HG03342 (cell line): ENCODE data around the gene KITLG.
"Not testable (repeated sequence)": the region's sequence is repeated elsewhere in the genome, so short reads cannot be mapped to it uniquely, and the experiment has no call there.

Source experiments
- ATAC-seq: cut with Tn5 transposase; IDR thresholded peaks from one replicate; pipeline ENCODE4 v1.9.1; 2021; ENCODE audit warnings: mild to moderate bottlenecking, moderate library complexity; ENCODE audit not compliant: unreplicated experiment

Gene KITLG

DNA sequence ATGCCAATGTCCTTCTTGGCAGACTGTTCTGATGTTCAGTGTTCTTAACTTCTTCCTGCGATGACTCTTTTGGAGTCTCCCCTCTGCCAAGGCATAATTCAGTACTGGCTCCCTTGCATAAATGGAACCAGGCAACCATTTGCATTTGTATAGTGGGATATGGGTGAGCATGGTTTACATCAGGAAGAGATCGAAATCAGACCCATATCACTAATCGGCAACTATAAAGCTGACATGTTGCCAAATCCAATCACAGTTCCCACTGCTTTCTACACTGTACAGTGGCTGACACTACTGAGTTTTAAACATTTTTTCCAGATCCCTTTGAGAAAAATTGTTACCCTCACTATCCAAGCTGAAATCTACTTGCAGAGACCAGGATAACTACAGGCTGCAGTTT is 83.8 kb downstream of the KITLG start:
- no peak for ATAC-seq

DNA sequence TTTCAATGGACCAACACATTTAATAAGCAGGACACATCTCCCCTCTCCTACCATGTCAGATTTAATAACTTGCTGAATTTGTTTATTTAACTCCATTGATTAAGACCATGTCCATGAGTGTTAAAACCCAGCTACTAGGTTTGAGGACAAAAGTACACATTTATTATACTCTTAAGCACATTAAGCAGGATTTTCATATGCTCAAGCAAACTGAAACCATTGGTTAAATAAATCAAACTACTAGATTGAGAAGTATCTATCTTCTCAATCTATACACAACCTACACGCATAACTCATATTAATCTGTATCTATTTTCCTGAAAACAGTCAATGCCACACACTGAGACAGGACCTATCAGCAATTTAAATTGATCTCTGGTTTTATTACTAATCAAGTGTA is 85.2 kb downstream of the KITLG start:
- no peak for ATAC-seq

DNA sequence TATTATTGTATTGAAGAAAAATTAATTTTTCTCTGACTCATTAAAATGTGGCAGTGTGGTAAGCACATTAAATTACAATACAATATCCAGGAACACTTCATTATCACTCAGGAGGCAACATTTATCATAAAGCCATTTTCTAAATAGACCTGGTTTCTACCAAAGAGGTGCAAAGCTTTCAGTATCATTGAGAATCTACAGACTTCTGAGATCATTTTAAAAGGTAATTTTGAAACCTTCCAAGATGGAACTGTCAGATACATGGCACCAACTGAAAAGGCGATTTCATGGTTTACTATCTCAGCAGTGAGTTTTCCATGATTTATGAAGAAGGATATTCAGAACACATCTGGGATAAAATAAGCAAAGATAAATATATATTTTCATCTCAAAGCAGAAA is 85.8 kb downstream of the KITLG start:
- no peak for ATAC-seq

DNA sequence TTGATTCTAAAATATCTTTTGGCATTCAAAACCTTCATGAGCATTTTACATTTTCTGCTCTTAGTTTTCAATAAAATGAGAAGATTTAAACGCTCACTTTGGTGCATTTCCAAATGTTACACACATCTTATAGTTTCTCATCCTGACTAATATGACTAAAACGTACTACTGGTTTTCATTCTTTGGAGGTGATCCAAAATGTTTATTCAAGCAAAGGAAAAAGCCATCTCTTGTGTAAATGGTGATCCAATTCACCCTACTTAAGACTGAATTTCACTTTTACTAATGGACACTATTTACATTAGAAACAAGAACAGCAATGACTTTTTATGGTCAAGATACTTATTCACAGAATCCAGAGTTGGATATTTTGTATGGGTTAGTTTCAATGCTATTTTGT is 86.6 kb downstream of the KITLG start:
- no peak for ATAC-seq

DNA sequence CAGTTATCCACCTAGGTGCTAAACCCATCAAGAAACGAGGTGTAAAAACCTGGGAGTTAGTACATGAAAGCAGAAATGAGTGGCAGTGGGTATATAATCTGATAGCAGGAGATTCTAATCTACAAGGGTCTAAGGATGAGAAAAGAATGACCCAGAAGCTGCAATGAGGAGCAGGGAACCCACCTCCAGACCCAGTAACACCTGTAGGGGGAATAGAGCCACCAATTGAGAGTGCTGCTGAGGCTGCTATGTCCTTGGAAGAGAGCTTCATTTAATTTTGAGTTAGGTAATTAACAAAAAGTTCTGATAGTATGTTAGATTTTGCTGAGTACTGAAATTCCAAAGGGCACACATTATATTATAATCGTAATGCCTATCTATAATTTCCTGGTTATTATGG is 89.8 kb downstream of the KITLG start:
- no peak for ATAC-seq

DNA sequence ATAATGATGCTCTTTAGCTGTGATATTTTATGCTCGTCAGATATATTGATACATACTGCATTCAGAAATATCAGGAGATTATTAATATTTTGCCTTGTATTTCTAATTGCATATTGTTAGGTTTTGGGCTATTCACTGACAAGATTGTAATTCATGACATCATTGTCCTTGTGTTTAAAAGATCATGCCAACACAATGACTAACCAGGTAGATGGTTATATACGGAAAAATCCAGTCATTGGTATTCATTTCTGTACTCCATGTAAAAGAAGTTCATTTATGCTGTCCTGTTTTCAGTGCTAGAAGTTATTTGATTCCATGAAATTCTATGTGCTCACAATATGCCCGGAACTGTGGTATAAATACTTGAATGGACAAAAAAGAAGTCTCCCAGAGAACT is 107.5 kb downstream of the KITLG start:
- no peak for ATAC-seq

DNA sequence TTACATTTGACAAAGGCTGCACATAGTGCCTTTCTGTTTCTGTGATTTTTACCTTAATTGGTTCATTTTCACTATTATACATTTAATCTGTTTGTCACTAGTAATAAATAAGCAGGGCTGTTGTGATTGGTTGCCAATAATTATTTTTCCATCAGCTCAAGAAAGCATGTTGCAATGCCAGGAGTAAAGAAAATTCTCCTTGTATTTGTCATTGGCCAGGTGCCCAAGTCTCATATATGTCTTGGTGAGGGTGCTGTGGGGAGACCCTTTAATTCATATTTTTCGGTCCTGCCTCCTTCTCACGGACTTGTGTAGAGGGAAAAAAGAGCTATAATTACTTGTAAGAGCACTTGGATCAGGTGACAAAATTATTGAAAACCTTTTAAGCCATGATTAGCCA is 108.0 kb downstream of the KITLG start:
- no peak for ATAC-seq

DNA sequence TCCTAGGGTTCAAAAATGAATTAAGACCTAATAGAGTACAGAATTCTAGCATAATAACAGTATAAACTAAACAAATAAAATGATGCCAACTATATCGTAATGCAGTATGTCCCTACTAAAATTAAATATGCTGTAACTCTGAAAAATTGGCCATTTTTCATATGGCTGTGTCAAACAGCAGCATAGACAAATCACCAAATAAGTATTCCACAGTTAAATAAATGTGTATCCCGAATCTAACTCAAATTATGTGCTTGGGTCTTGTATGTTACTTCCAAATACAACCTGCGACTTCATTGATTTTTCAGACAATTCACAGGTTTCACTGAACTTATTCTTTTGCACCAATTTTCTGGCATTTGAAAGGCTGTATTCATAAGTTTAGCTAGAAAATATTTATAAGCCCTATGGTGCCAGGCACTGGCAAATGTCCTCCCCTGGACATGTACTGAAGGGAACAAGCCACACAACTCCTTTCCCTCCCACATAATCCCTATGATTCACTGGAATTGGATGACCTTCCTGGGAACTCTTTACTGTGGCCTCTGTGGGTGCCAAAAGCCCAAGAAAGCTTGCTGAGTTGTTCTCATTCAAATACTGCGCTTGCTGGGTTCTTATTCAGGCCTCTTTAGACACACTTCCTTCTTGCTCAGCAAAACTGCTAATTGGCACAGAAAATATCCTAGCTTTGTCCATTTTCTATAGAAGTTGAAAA is 108.8 kb downstream of the KITLG start:
- no peak for ATAC-seq

DNA sequence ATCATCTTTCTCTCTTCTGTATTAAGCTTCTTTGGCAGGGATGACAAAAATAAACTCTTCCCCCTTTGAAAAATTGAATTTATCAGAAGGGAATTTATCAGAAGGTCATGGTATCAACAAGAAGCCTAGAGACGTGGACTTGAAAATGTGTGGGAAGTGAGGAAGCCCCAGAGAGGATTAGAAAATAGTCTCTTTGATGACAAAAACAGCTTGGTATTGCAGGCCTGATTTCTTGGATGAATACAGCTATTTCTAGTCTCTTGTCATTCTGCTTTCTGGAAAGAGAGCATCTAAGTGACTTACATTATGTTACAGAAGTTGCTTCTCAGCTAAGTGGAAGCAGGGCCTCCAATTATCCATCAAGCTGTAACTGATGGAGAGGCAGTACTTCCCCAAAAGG is 111.1 kb downstream of the KITLG start:
- no peak for ATAC-seq

DNA sequence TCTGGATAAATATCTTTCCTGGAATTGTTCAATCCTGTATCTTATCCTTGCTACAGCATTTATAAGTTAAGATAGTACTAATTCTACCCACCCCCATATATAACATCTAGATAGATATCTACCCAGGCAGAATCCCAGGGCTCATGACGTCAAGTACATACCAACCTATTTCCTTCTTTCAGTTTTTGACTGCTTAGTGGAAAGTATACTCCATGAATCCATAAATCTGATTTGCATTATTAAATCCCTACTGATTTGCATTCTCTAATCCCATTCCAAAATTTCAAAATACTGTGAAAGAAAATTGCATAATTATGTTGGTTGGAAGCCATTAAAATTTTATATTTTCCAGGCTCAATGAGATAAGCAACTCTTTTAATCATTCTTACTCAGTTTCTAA is 111.7 kb downstream of the KITLG start:
- ATAC-seq: no peak

DNA sequence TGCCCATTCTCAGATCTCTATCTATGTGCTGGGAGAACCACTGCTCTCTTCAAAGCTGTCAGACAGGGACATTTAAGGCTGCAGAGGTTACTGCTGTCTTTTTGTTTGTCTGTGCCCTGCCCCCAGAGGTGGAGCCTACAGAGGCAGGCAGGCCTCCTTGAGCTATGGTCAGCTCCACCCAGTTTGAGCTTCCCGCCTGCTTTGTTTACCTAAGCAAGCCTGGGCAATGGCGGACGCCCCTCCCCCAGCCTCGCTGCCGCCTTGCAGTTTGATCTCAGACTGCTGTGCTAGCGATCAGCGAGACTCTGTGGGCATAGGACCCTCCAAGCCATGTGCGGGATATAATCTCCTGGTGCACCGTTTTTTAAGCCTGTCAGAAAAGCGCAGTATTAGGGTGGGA is 113.6 kb downstream of the KITLG start:
- not testable (repeated sequence) for ATAC-seq

DNA sequence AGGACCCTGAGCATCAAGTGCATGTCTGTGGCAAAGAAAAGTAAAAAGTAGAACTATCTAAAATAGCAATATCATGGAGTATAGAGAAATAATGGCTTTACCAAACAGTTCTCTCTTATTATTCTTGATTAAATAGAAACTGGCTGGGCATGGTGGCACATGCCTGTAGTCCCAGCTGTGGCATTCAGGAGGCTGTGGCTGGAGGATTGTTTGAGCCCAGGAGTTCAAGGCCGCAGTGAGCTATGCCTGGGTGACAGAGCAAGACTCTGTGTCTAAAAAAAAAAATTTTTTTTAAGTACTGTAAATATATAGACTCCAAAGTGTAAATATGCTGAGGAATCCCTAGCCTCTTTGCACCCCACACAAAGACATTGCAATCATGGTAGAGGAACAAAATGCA is 121.9 kb downstream of the KITLG start:
- ATAC-seq: no peak

DNA sequence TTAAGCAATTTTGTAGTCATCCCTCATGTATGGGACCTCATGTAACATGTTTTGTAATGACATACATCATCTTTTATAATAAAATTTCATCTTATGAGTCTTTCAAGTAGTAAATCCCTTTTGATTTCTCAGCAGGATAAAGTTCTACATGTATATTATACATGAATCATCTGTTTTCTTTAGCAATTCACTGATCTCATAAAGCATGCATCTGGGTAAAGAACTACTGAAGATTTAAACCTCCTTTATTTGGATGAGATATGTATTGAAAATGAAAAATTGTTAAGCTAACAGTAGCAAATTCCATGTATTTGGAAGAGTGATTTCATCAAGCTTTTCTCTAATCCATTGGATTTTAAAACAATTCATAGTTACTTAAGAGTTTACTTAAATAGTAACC is 126.9 kb downstream of the KITLG start:
- no peak for ATAC-seq

DNA sequence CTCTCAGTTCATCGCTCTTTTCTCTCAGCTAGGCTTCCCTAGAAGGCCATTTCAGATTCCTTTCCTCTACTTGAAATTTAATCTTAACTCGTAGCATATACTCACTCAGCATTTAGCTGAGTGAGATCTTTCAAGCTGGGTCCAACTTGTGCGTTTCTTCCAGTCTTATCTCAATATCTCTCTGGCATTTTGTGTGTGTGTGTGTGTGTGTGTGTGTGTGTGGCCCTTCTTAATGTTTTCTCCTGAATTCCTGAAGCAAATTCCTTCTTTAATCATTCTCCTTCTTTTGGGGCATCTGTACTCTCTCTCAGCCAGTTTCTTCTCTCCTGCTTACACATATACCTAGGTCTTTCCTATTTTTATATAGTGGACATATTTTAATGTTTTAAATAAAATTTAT is 129.1 kb downstream of the KITLG start:
- ATAC-seq: no peak

DNA sequence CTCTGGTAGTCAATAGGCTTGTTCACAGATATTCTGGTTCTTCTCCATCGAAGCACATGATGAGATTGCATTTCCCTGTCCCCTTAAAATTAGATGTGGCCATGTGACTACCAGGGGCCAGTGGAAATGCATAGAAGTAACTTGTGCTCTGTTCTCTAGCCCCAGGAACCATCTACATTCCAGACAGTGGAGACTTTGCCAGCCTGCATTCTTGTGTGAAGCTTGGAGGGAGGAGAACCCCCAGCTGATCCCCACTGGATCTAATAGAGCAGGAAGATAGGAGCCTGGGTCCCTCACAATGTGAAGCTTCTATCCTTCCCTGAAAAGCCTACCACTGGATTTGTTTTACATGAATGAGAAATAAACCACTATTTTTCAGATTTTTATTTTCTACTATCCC is 130.1 kb downstream of the KITLG start:
- no peak for ATAC-seq

DNA sequence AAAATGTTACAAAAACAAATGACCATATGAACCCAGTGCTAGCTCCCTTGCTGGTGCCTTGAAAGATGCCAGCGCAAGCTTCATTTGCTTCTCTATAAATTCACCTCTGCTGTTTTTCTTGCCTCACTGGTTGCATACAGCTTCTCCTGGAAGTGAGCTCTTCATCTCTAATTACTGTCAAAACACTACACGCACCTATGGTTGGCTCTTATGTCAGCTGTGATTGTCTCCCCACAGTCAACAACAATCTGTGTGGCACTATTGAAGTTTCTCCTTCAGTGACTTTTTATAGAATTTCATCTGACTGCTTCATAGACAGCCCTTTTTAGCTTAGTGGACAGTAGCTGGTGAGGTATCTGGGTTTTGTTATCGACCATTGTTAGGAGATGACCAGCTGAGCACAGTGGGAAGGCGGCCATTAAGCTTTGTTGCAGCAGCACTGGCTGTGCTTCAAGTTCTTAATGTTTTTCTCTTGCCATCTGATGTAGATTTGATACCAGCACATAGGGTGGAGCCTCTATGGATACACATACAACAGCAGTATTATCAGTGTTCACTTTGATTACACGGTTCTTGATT is 131.8 kb downstream of the KITLG start:
- ATAC-seq: no peak

DNA sequence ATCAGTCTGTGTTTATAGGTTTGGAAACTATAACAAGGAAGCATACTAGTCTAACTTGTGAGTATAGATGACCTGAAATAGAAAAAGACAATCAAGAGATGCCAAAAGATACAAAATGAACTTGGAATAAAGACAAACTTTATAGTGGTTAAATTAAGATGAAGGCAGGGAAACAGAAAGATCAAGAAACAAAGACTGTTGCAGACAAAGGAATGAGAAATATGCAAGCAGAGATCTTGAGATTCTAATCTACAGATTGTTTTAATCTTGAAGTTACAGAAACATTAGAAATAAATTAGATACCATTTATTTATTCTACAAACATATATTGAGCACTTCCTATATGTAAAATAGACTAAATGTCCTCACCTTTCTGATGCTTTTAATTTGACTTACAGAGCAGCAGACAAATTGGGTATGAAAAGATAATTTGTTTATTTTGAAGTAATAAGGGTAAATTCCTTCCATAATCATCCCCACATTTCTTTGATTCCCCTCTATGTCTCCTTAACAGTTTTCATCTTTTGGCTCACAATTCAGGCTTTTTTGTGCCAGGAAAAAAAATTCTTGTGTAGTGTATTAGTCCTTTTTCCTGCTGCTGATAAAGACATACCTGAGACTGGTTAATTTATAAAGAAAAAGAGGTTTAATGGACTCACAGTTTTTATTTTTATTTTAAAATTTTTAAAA is 134.4 kb downstream of the KITLG start:
- ATAC-seq: no peak

DNA sequence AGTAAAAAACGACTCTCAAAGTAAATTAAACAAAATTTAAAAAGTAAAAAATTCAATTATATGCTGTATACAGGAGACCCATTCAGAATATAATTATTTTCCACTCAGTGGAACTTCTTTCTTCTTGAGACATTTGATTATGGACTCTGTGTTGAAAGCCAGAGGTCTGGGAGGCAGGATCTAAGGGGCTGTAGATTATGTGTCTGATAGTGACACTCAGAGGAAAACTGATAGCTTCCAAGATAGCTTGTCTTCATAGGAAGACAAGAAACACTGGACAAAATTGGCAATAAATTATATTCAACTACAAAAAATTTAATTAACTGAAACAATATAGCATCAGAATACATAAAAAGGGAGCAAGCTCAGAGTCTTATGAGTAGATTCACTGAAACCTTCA is 135.8 kb downstream of the KITLG start:
- no peak for ATAC-seq
